CD4-positive, alpha-beta T cell treated with Interleukin-21 for 1 hour (primary cell): ENCODE results near the gene STK31.
"Not testable (repeated sequence)": the region's sequence is repeated elsewhere in the genome, so short reads cannot be mapped to it uniquely, and the experiment has no call there.

Source experiments
- DNase-seq: peaks from one replicate; pipeline ENCODE4 v3.0.0-alpha.2; 2020

The STK31 gene

DNA sequence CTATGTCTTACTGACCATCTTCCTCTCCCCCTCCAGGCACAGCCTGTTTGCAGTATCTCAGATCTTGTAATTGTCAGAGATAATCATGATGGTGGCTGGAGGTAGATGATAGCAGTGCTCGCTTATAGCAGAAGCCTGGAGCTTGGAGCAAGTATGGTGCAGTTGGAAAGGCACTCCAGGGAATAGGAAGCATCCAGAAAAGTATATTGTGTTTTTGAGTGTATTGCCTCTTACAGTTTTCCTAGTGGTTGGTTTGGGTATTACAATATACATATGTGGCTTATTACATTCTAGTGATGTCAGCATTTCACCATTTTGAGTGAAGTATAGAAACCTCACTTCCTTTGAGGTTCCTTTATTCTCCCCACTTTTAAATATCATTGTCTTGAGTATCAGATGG, 101.5 kb downstream of the STK31 start:
- no peak for DNase-seq

DNA sequence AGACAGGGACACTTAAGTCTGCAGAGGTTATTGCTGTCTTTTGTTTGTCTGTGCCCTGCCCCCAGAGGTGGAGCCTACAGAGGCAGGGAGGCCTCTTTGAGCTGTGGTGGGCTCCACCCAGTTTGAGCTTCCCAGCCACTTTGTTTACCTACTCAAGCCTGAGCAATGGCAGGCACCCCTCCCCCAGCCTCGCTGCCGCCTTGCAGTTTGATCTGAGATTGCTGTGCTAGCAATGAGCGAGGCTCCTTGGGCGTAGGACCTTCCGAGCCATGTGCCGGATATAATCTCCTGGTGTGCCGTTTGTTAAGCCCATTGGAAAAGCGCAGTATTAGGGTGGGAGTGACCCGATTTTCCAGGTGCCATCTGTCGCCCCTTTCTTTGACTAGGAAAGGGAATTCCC, 118.1 kb downstream of the STK31 start:
- not testable (repeated sequence) for DNase-seq

DNA sequence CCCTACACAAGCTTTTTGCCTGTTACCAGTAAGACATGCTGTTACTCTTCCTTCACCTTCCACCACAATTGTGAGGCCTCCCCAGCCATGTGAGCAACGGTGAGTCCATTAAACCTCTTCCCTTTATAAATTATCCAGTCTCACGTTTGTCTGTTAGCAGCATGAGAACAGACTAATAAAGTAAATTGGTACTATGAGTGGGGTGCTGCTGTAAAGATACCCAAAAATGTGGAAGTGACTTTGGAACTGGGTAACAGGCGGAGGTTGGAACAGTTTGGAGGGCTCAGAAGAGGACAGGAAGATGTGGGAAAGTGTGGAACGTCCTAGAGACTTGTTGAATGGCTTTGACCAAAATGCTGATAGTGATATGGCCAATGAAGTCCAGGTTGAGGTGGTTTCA, 122.7 kb downstream of the STK31 start:
- not testable (repeated sequence) for DNase-seq

DNA sequence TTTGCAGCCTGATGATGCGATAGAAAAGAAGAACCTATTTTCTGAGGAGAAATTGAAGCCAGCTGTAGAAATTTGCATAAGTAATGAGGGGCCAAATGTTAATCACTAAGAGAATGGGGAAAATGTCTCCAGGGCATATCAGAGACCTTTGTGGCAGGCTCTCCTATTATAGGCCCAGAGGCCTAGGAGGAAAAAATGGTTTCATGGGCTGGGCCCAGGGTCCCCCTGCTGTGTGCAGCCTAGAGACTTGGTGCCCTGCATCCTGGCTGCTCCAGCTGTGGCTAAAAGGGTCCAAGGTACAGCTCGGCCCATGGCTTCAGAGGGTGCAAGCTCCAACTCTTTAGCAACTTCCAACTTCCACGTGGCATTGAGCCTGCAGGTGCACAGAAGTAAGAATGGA, 123.4 kb downstream of the STK31 start:
- no peak for DNase-seq

DNA sequence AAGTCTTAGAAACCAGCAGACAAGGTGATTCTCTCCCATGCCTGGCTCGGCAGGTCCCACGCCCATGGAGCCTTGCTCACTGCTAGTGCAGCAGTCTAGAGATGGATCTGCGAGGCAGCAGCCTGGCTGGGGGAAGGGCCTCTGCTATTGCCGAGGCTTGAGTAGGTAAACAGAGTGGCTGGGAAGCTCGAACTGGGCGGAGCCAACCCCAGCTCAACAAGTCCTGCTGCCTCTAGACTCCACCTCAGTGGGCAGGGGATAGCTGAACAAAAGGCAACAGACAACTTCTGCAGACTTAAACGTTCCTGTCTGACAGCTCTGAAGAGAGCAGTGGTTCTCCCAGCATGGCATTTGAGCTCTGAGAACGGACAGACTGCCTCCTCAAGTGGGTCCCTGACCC, 134.8 kb downstream of the STK31 start:
- DNase-seq: not testable (repeated sequence)

DNA sequence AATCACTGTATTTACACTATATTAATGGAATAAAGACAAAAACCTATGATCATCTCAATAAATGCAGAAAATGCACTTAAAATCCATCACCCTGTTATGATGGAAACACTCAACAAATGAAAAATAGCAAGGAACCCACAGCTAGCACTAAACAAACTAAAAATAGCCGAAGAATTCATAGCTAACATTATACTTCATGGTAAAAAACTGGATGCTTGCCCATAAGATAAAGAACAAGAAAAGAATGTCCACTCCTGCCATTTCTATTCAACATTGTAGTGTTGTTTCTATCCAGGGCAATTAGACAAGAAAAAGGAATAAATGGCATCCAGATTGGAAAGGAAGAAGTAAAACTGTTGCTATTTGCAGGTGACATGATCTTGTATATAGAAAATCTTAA, 142.1 kb downstream of the STK31 start:
- DNase-seq: no peak

DNA sequence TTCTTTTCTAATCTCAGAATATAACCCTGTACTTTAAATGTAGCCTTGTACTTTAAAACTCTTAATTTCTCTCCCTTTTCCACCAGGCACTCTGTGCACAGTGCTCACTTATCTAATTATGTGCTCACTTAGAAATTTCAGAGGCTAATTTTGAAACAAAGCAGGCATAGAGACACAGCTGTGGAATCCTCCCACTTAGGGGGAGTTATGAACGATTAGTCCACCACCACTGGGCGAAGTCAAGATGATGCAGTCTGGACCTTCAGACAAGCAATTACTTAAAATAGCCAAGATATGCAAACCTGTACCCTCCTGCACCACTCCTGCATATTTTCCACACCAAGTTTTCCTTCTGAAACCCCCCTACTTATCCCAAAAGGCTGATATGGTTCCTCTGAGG, 143.0 kb downstream of the STK31 start:
- DNase-seq: no peak

DNA sequence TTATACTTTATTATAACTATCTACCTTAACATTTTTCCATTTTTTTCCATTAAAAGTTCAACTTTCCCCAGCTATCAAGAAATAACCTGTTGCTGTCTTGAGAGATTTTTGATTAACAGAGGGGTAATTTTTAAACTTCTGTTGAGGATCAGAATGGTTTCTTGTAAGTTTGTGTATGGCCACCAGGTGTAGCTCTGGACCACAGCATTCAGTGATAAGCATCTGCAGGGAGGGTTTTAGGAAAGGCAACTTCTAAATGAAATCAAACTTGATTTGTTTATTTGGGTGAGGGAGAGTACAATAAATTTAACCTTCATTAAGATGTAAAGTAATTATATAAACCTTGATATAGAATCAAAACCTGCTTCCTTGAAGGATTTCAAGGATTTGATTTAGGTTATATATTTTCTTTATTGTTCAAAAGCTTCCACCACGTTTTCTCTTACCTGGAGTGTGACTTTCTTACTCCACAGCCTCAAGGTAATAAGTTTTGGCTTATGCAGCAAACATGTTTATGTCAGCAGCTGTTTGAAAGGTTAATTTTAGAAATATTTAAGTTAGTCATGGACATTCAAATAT, 153.3 kb downstream of the STK31 start:
- peak; percentile 28 for DNase-seq

DNA sequence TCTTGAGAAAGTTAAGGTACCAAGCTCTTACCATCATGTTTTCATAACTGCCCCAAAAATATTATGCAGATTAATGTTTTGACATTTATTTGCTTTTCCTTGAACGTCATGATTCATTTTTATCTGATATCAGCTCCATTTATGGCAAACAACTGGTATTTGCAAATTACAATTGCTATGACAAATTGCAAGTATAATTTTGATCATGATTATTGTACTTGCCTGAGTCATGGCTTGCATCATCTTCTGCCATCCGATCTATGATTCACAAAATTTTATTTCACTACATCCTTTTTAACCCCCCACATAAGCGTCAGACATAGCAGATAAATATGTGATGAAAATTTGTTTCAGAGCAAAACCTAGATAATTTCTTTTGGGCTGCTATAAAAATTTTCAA, 155.0 kb downstream of the STK31 start:
- DNase-seq: no peak

DNA sequence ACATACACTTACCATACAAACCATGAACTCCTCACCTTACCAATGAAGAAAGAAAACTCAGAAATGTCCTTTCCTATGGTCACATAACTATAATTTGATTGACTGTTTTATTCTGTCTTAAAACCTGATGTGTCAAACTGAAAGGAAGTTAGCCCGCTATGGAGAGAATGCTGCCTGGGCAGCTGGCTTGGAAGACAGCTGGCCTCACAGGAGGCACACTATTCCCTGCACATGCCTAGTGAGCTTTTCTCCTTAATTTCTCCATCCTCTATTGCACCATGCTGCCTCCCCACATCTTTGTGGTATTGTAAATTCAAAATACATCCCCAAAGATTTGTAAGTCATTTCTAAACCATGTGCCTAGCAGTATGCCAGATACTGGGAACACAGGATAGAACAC, 163.3 kb downstream of the STK31 start:
- DNase-seq: no peak

DNA sequence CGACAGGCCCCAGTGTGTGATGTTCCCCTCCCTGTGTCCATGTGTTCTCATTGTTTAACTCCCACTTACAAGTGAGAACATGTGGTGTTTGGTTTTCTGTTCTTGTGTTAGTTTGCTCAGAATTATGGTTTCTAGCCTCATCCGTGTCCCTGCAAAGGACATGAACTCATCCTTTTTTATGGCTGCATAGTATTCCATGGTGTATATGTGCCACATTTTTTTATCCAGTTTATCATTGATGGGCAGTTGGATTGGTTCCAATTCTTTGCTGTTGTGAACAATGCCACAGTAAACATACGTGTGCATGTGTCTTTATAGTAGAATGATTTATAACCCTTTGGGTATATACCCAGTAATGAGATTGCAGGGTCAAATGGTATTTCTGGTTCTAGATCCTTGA, 166.5 kb downstream of the STK31 start:
- DNase-seq: not testable (repeated sequence)
